Aorta (tissue), 4 donors: ENCODE measurements around the gene SPACDR. TPM values are rescaled to one million over a fixed set of nuclear protein-coding genes. Genes with fewer than 3 reads are reported as not detected.

Experiments used
- polyA plus RNA-seq, 2 donors: library from polyadenylated mRNA; stranded (reverse); fragments of 200-250 nt; gene quantifications; one replicate each; pipeline ENCODE4 v1.2.3, GENCODE V29; 2013
- total RNA-seq, 2 donors: library from RNA; stranded (reverse); fragmentation: NEBNext Ultra II Directional; extraction: Animal tissue kit (Norgen Biotek cat#: 25700); gene quantifications; one replicate each; pipeline ENCODE4 v1.2.1, GENCODE V29; 2021
- donor health status: healthy with polysubstance abuse.
- donor health status: Bipolar disorder and iron deficiency.
- donor health status: DM: no; HTN: no; CAD: no.
- donor health status: DM: yes; HTN: yes; CAD: no.

The SPACDR gene
- total and polyA plus RNA-seq, 4 donors: 0.31 to 2.0 (median 1.0) TPM; not detected in 1

Other genes starting within 250 kb of the SPACDR start
- gene PVRIG, start 244.3 kb downstream of the SPACDR start, total RNA-seq: 1 to 10 TPM in 1 of 2 donors, under 1 TPM in 1; 0.23 to 2.1 TPM
- gene PVRIG, start 244.3 kb downstream of the SPACDR start, polyA plus RNA-seq: under 1 TPM in 1 of 2 donors, not detected in 1; 0.25 TPM
- not detected for gene SPDYE3, start 156.6 kb downstream of the SPACDR start, total RNA-seq
- gene SPDYE3, start 156.6 kb downstream of the SPACDR start, polyA plus RNA-seq: not detected
- 10 to 100 TPM; 30.7 to 51.2 TPM for gene PILRB, start 106.1 kb downstream of the SPACDR start, total RNA-seq
- gene PILRB, start 106.1 kb downstream of the SPACDR start, polyA plus RNA-seq: 100 to 1,000 TPM in 1 of 2 donors, 10 to 100 TPM in 1; 13.9 to 186 TPM
- 10 to 100 TPM; 11.2 to 21.5 TPM for gene PILRA, start 90.8 kb downstream of the SPACDR start, total RNA-seq
- 10 to 100 TPM in 1 of 2 donors, 1 to 10 TPM in 1; 5.8 to 10.6 TPM for gene PILRA, start 90.8 kb downstream of the SPACDR start, polyA plus RNA-seq
- gene ZCWPW1, start 35.6 kb downstream of the SPACDR start, total RNA-seq: 1 to 10 TPM; 2.2 to 4.4 TPM
- 10 to 100 TPM in 1 of 2 donors, 1 to 10 TPM in 1; 4.0 to 18.7 TPM for gene ZCWPW1, start 35.6 kb downstream of the SPACDR start, polyA plus RNA-seq
- gene MEPCE, start 34.4 kb downstream of the SPACDR start, total RNA-seq: 10 to 100 TPM; 26.3 to 31.8 TPM
- 10 to 100 TPM; 13.0 to 27.2 TPM for gene MEPCE, start 34.4 kb downstream of the SPACDR start, polyA plus RNA-seq
- gene PPP1R35, start 27.8 kb downstream of the SPACDR start, total RNA-seq: 10 to 100 TPM; 24.7 to 29.7 TPM
- 10 to 100 TPM; 16.0 to 69.5 TPM for gene PPP1R35, start 27.8 kb downstream of the SPACDR start, polyA plus RNA-seq
- 10 to 100 TPM; 31.2 to 46.5 TPM for gene TSC22D4, start 15.0 kb upstream of the SPACDR start, total RNA-seq
- gene TSC22D4, start 15.0 kb upstream of the SPACDR start, polyA plus RNA-seq: 10 to 100 TPM; 18.8 to 35.5 TPM
- 1 to 10 TPM in 1 of 2 donors, under 1 TPM in 1; 0.75 to 1.3 TPM for gene NYAP1, start 19.7 kb upstream of the SPACDR start, total RNA-seq
- gene NYAP1, start 19.7 kb upstream of the SPACDR start, polyA plus RNA-seq: under 1 TPM; 0.18 to 0.25 TPM
- gene AGFG2, start 74.9 kb upstream of the SPACDR start, total RNA-seq: 10 to 100 TPM; 28.4 to 29.2 TPM
- gene AGFG2, start 74.9 kb upstream of the SPACDR start, polyA plus RNA-seq: 10 to 100 TPM in 1 of 2 donors, 1 to 10 TPM in 1; 6.4 to 14.6 TPM
- gene SAP25, start 109.6 kb upstream of the SPACDR start, total RNA-seq: 1 to 10 TPM; 2.1 to 7.5 TPM
- 1 to 10 TPM in 1 of 2 donors, under 1 TPM in 1; 0.75 to 9.9 TPM for gene SAP25, start 109.6 kb upstream of the SPACDR start, polyA plus RNA-seq
- 10 to 100 TPM; 39.1 to 56.0 TPM for gene LRCH4, start 121.9 kb upstream of the SPACDR start, total RNA-seq
- 10 to 100 TPM; 26.3 to 68.2 TPM for gene LRCH4, start 121.9 kb upstream of the SPACDR start, polyA plus RNA-seq
- gene FBXO24, start 122.1 kb upstream of the SPACDR start, total RNA-seq: under 1 TPM in 1 of 2 donors, not detected in 1; 0.81 TPM
- gene FBXO24, start 122.1 kb upstream of the SPACDR start, polyA plus RNA-seq: 1 to 10 TPM in 1 of 2 donors, not detected in 1; 1.2 TPM
- 100 to 1,000 TPM in 1 of 2 donors, 10 to 100 TPM in 1; 75.1 to 277 TPM for gene PCOLCE, start 138.1 kb upstream of the SPACDR start, total RNA-seq
- gene PCOLCE, start 138.1 kb upstream of the SPACDR start, polyA plus RNA-seq: 100 to 1,000 TPM in 1 of 2 donors, 10 to 100 TPM in 1; 34.3 to 341 TPM
- gene MOSPD3, start 148.3 kb upstream of the SPACDR start, total RNA-seq: 10 to 100 TPM; 15.1 to 19.1 TPM
- gene MOSPD3, start 148.3 kb upstream of the SPACDR start, polyA plus RNA-seq: 10 to 100 TPM; 14.0 to 33.0 TPM
- gene TFR2, start 177.3 kb upstream of the SPACDR start, total RNA-seq: 1 to 10 TPM in 1 of 2 donors, under 1 TPM in 1; 0.45 to 2.1 TPM
- gene TFR2, start 177.3 kb upstream of the SPACDR start, polyA plus RNA-seq: not detected
- not detected for gene ACTL6B, start 192.2 kb upstream of the SPACDR start, total RNA-seq
- not detected for gene ACTL6B, start 192.2 kb upstream of the SPACDR start, polyA plus RNA-seq
- 100 to 1,000 TPM; 185 to 204 TPM for gene GNB2, start 209.5 kb upstream of the SPACDR start, total RNA-seq
- 100 to 1,000 TPM; 107 to 227 TPM for gene GNB2, start 209.5 kb upstream of the SPACDR start, polyA plus RNA-seq
- 10 to 100 TPM; 36.0 to 48.1 TPM for gene GIGYF1, start 230.0 kb upstream of the SPACDR start, total RNA-seq
- 10 to 100 TPM in 1 of 2 donors, 1 to 10 TPM in 1; 6.6 to 51.6 TPM for gene GIGYF1, start 230.0 kb upstream of the SPACDR start, polyA plus RNA-seq
- gene POP7, start 241.9 kb upstream of the SPACDR start, total RNA-seq: 10 to 100 TPM; 16.4 to 17.9 TPM
- 10 to 100 TPM; 29.6 to 31.8 TPM for gene POP7, start 241.9 kb upstream of the SPACDR start, polyA plus RNA-seq